Gastrocnemius medialis (tissue), 4 donors: Measurements from ENCODE around the gene SIM1. TPM values are rescaled to one million over a fixed set of nuclear protein-coding genes. Genes with fewer than 3 reads are reported as not detected.
A peak's percentile ranks its signal among the peaks of the same experiment; 100 is the strongest.

Experiments used
- ATAC-seq, 2 donors: fragments of 150-250 bp; one replicate each; pipeline ENCODE4 v1.9.1; 2016
- DNase-seq, 2 donors: peaks; one replicate each; pipeline ENCODE4 v3.0.0-alpha.2; 2019
- H3K27ac ChIP-seq, 4 donors: fragments of 200-600 bp; sonication (generic); 1 replicate in 1 of 4; 2 replicates in 3 of 4; pipeline ENCODE4 v1.5.1; 2016 to 2018; ENCODE audit warnings: mild to moderate bottlenecking in 2 of 4, moderate library complexity in 1 of 4
- H3K27me3 ChIP-seq, 3 donors: fragments of 200-600 bp; sonication (generic) in 2 of 3; 1 replicate in 1 of 3; 2 replicates in 2 of 3; pipeline versions ENCODE4 v1.5.1 to v1.6.0; 2016 to 2019; ENCODE audit warnings: mild to moderate bottlenecking in 1 of 3, moderate library complexity in 1 of 3
- H3K36me3 ChIP-seq, 2 donors: fragments of 200-600 bp; sonication (generic) in 1 of 2; one replicate each; pipeline ENCODE4 v1.5.1; 2017 to 2018
- H3K4me1 ChIP-seq, 2 donors: fragments of 200-600 bp; sonication (generic) in 1 of 2; one replicate each; pipeline ENCODE4 v1.5.1; 2016 to 2017; ENCODE audit warnings: mild to moderate bottlenecking in 2 of 2
- H3K4me3 ChIP-seq, 4 donors: fragments of 200-600 bp; sonication (generic) in 3 of 4; 1 replicate in 1 of 4; 2 replicates in 3 of 4; pipeline ENCODE4 v1.5.1; 2016 to 2019; ENCODE audit warnings: mild to moderate bottlenecking in 2 of 4
- H3K9me3 ChIP-seq, 3 donors: fragments of 200-600 bp; sonication (generic) in 2 of 3; 1 replicate in 1 of 3; 2 replicates in 2 of 3; pipeline ENCODE4 v1.5.1; 2016 to 2019
- POLR2A ChIP-seq, 2 donors: fragments of 450-650 bp; IDR thresholded peaks; one replicate each; pipeline ENCODE4 v1.6.1; 2017; ENCODE audit warnings: antibody characterized with exemption in 2 of 2, mild to moderate bottlenecking in 2 of 2, moderate library complexity in 2 of 2
- in situ Hi-C, 4 donors: fragments of 200-750 bp; cut with MboI; loops; one replicate each; pipeline versions ENCODE4 v1.15.0 to v1.8.0; 2017; ENCODE audit warnings: low sequenced_read_pairs in 4 of 4
- intact Hi-C: fragments of 100-400 bp; cut with DNase I; formaldehyde crosslinking; loops from one replicate; pipeline ENCODE4 v1.15.1; 2023; ENCODE audit warnings: low total_unique reads
- total RNA-seq, 4 donors: library from RNA; depleted of rRNA; stranded (reverse); fragments of >200 nt; gene quantifications; one replicate each; pipeline versions ENCODE4 v1.1.0 to v1.2.3, GENCODE V29; 2016
- TF ChIP-seq, protein P1 (sequence below), 5 experiments: fragments of 450-650 bp in 3 of 5; fragments of 200-600 bp in 2 of 5; sonication (generic) in 2 of 5; IDR thresholded peaks in 4 of 5; conservative IDR thresholded peaks in 1 of 5; 1 replicate in 4 of 5; 2 replicates in 1 of 5; pipeline ENCODE4 v1.5.1; 2016 to 2019; ENCODE audit warnings: antibody characterized with exemption in 5 of 5, mild to moderate bottlenecking in 3 of 5, moderate library complexity in 3 of 5

The SIM1 gene
- total RNA-seq, 4 donors from 2014 or later, result 0.19 to 1.8 (median 0.88) TPM

- no peaks in the 10 kb centered on the region for H3K9me3 ChIP-seq
- DNase-seq (no peak), ATAC-seq (no peak)
- intact Hi-C loops (no loop called here), in situ Hi-C loops (no loop called here)
- H3K4me1 ChIP-seq, result no peaks in the 10 kb centered on the region
- no peak for TF ChIP-seq POLR2A (IDR thresholded peaks at IDR 0.05)
- TF ChIP-seq, protein P1, sequence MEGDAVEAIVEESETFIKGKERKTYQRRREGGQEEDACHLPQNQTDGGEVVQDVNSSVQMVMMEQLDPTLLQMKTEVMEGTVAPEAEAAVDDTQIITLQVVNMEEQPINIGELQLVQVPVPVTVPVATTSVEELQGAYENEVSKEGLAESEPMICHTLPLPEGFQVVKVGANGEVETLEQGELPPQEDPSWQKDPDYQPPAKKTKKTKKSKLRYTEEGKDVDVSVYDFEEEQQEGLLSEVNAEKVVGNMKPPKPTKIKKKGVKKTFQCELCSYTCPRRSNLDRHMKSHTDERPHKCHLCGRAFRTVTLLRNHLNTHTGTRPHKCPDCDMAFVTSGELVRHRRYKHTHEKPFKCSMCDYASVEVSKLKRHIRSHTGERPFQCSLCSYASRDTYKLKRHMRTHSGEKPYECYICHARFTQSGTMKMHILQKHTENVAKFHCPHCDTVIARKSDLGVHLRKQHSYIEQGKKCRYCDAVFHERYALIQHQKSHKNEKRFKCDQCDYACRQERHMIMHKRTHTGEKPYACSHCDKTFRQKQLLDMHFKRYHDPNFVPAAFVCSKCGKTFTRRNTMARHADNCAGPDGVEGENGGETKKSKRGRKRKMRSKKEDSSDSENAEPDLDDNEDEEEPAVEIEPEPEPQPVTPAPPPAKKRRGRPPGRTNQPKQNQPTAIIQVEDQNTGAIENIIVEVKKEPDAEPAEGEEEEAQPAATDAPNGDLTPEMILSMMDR (IDR thresholded peaks at IDR 0.05 in 4 of 5, conservative IDR thresholded peaks at IDR 0.05 in 1 of 5), result no peak
- H3K4me3 ChIP-seq, result no peak overlapping the region
- peaks cover 15 to 43% (median 25%) of the 10 kb centered on the region in 3 donors for H3K27me3 ChIP-seq
- H3K36me3 ChIP-seq, result no peaks in the 10 kb centered on the region
- no peak overlapping the region for H3K27ac ChIP-seq
These were observed 16.6 kb downstream of the SIM1 start for GRCh38 chr6:100447900-100448748.

- no peaks in the 10 kb centered on the region for H3K9me3 ChIP-seq
- H3K4me1 ChIP-seq, result no peaks in the 10 kb centered on the region
- in situ Hi-C loops, result no loop called here
- intact Hi-C loops, result no loop called here
- ATAC-seq (no peak), DNase-seq (no peak)
- H3K4me3 ChIP-seq, result no peak overlapping the region
- H3K36me3 ChIP-seq, result no peaks in the 10 kb centered on the region
- H3K27ac ChIP-seq, result no peak overlapping the region
- no peak for TF ChIP-seq POLR2A (IDR thresholded peaks at IDR 0.05)
- TF ChIP-seq, protein P1 (IDR thresholded peaks at IDR 0.05 in 4 of 5, conservative IDR thresholded peaks at IDR 0.05 in 1 of 5), result no peak
- peaks cover 15 to 39% (median 25%) of the 10 kb centered on the region in 3 donors for H3K27me3 ChIP-seq
These were observed 17.4 kb downstream of the SIM1 start for GRCh38 chr6:100447081-100447899.

- intact Hi-C loops (no loop called here), in situ Hi-C loops (no loop called here)
- no peaks in the 10 kb centered on the region for H3K36me3 ChIP-seq
- no peak for DNase-seq
- no peak for ATAC-seq
- no peaks in the 10 kb centered on the region for H3K9me3 ChIP-seq
- peaks cover 15 to 37% (median 25%) of the 10 kb centered on the region in 3 donors for H3K27me3 ChIP-seq
- TF ChIP-seq POLR2A (IDR thresholded peaks at IDR 0.05), result no peak
- TF ChIP-seq, protein P1 (IDR thresholded peaks at IDR 0.05 in 4 of 5, conservative IDR thresholded peaks at IDR 0.05 in 1 of 5), result no peak
- H3K4me3 ChIP-seq, result peak overlapping the region in 1 of 4 donors; percentile 36
- H3K4me1 ChIP-seq, result no peaks in the 10 kb centered on the region
- no peak overlapping the region for H3K27ac ChIP-seq
These were observed 18.3 kb downstream of the SIM1 start for GRCh38 chr6:100446115-100447080.

DNA sequence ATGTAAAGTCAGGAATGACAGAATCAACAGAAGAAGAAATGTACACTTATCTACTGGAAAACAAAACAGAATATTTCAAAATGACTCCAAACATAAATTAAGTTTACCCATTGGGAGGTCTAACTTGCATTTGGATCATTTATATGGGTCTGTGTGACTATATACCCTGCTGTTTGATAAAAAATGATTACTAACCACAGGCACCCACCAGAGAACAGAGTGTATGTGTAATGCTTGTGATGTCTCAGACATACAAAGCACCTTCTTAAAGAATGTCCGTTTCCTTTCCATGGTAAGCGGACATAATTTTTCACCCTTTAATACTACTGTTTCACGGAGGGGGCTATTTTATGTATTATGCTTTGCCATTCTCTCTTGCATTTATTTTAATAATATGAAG is 19.2 kb downstream of the SIM1 start:
- TF ChIP-seq, protein P1 (IDR thresholded peaks at IDR 0.05 in 4 of 5, conservative IDR thresholded peaks at IDR 0.05 in 1 of 5), result no peak
- TF ChIP-seq POLR2A (IDR thresholded peaks at IDR 0.05), result no peak
- Histone ChIP-seq H3K36me3 (no peaks in the 10 kb centered on the region), H3K4me3 (no peak overlapping the region), H3K27ac (no peak overlapping the region), H3K9me3 (no peaks in the 10 kb centered on the region), H3K4me1 (no peaks in the 10 kb centered on the region), H3K27me3 (peaks cover 15 to 37% (median 25%) of the 10 kb centered on the region in 3 donors)
- ATAC-seq, result no peak
- intact Hi-C loops (no loop called here), in situ Hi-C loops (no loop called here)
- DNase-seq, result no peak
